Measurements from ENCODE around the gene ATP7B.
"Not testable (repeated sequence)": the region's sequence is repeated elsewhere in the genome, so short reads cannot be mapped to it uniquely, and the experiment has no call there.

Gene ATP7B

DNA sequence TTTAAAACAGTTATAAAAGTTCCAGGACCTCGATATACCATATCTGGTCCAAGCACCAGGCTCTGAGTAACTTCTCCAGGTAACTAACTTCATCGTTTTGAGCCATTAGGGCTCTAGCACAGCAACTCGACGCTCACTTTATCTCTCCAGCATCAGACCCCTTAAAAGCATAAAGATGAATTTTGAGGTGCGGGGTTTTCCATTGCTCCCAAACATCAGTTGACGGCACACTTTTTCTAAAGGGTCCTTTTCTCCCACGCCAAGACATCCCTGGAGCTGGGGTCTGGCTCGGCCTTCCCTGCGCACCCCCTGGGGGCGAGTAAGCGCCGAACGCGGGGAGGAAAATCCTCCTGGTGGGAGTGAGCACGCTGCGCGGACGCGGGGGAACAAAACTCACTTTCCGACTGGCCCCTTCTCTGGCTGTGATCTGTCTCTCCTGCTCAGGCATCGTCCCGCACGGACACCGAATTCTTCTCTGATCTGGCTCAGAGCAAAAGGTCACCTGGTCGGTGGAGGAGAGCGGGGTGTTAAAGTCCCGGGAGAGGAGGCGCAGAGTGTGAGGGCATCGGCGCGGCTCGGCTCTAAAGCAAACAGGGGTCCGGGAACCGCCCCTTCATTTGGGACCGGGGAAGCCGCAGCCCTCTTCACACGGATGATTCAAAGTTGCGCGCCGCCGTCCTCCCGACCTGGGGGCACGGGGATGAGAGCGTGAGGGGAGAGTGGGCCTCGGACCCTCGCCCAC is at the start of gene ATP7B:
ATP7B (minus strand) TSS at position 561 of the 742 bp plus-strand sequence; CDS start at position 448, 113 bp downstream.
- DNase-seq = peak; percentile 22 to 31

DNA sequence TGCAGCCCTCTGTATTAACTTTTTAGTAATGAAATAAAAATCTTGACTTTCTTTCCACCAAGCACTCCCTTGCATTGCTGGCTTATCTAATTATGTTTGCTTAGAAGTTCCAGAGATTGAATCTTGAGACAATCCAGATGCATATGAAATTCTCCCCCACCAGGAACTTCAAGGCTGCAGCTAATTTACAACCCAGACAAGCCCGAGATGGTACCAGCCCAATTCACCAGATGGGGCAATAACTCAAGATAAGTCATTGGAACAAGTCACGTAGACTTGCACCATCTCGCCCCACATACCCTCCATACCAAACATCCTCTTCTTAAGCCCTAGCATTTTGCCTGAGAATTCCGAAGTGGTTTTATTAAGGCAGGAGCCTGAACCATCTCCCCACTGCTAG is 42.2 kb upstream of the ATP7B start:
- DNase-seq = no peak

DNA sequence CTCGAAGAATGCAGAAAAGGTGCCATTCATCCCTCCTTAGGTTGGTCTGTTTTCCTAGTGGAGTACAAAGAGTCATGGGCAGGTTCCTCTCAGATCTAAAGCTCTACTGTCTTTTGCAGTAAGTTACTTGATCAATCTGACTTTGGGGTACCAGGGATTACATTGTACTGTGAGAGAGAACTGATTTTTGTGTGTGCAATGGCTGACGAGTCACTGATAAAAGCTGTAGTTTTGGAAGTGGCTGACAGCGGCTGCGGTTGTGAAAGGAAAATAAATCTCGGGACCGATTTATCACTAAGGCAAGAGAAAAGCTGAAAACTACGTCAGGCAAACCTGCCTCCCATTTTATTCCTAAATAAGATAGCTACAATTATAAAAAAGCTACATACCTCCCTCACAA is 40.1 kb upstream of the ATP7B start:
- DNase-seq = no peak

DNA sequence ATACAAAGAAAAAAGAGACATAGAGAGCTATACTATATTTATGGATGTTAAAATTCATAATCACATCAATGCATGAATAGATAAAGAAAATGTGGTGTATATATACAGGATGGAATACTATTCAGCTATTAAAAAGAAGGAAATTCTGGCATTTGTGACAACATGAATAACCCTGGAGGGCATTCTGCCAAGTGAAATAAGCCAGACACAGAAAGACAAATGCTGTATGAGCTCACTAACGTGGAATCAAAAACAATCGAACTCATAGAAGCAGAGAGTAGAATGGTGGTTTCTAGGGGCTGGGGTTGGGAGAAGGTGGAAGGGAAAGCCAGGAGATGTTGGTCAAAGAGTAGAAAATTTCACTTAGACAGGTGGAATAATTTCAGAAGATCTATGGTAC is 37.3 kb upstream of the ATP7B start:
- DNase-seq = no peak

DNA sequence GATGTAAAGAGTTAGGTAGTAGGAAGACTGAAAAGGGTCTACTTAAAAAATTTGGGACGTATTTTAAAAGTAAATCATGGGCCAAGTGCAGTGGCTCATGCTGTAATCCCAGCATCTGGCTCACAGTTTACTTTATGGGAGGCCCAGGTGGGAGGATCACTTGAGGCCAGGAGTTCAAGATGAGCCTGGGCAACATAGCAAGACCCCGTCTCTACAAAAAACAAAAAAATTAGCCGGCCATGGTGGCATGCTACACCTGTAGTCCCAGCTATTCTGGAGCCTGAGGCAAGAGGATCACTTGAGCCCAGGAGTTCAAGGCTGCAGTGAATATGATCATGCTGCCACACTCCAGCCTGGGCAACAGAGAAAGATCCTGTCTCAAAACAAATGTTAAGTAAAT is 36.2 kb upstream of the ATP7B start:
- no peak for DNase-seq

DNA sequence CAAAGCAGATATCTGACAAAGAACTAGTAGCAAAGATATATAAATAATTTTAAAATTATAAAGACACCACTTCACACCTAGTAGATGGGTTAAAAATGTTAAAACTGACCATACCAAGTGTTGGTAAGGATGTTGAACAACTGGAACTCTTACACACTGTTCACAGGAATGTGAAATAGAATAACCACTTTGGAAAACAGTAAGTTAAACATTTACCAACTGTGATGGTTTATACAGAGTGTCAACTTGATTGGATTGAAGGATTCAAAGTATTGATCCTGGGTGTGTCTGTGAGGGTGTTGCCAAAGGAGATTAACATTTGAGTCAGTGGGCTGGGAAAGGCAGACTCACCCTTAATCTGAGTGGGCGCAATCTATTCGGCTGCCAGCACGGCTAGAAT is 32.4 kb upstream of the ATP7B start:
- DNase-seq = no peak

DNA sequence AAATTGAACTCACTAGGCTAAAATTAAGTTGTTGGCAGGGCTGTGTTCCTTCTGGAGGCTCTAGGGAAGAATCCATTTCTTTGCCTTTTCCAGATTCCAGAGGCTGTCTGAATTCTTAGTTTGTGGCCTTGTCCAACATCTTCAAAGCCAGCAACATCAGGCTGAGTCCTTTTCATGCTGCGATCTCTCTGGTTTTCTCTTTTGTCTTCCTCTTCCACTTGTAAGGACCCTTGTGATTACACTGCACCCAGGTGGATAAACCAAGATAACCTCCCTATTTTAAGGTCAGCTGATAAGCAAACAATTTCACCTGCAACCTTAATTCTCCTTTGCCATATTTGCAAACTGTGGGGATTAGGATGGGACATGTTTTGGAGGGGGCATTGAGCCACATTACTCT is 24.8 kb upstream of the ATP7B start:
- no peak for DNase-seq

DNA sequence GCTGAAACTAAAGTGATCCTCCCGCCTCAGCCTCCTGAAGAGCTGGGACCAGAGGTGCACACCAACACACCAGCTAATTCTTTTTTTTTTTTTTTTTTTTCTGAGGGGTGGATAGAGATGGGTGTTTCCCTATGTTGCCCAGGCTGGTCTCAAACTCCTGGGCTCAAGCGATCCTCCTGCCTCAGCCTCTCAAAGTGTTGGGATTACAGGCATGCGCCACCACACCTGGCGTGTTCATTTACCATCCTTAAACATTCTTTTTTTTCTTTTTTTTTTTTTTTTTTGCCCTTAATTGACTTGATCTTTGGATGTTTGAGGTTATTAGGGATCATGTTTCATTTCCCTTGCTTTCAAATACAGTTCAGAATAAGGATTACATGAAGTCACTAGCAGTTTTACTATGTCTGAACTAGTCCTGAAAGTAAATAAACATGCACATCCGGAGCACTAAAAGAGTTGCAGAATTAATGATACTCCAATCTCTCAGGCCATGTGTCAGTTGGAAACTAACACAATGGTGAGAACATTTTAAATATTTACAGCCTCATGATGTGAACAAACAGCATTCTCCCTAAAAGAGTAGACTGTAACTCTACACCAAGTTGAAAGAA is 23.5 kb upstream of the ATP7B start:
- DNase-seq = no peak

DNA sequence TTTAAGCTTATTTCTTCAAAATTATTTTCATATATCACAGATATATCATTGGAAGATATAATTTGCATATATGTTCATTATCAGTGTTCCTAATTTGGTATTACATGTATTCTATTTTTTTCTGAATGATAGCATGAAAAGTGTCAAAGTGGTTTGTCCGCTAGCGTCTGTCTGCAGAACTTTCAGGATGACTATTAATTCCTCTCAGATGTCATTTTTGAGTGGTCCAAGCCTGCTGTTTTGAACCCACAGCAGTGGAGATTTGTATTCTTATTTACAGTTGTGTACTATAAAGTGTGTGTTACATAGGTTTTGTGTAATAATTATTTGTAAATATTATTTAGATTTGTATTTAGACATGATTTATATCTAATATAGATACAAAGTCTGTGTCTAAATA is 21.8 kb upstream of the ATP7B start:
- DNase-seq = no peak

DNA sequence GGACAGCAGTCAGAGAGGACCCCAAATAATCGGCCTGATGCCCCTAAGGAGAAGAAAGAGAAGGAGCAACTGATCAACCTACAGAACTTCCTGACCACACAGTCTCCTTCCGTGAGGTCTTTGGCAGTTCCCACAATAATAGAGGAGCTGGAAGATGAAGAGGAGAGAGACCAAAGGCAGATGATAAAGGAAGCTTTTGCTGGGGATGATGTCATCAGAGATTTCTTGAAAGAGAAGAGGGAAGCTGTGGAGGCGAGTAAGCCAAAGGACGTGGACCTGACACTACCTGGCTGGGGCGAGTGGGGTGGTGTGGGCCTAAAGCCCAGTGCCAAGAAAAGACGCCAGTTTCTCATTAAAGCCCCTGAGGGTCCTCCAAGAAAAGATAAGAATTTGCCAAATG is 19.2 kb upstream of the ATP7B start:
- DNase-seq = not testable (repeated sequence)

DNA sequence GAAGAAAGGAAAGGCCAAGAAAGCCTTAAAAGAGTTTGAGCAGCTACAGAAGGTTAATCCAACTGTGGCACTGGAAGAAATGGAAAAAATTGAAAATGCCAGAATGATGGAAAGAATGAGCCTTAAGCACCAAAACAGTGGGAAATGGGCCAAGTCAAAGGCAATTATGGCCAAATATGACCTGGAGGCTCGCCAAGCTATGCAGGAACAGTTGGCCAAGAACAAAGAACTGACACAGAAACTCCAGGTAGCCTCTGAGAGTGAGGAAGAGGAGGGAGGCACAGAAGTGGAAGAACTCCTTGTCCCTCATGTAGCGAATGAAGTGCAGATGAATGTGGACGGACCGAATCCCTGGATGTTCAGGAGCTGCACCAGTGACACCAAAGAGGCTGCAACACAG is 18.3 kb upstream of the ATP7B start:
- DNase-seq = no peak

DNA sequence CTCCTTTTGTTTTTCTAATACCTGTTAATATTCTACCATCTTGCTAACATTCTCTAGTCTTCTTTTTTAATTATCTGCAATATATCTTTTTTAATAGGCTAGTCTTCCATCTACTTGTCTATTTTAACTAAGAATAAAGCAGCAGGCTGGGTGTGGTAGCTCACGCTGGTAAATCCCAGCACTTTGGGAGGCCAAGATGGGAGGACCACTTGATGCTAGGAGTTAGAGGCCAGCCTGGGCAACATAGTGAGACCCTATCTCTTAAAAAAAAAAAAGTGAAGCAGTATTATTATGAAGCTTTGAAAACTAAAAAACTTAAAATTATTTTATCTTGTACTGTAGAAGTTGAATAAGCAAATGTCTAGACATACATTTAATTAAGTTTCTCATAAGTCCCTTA is 16.6 kb upstream of the ATP7B start:
- DNase-seq = no peak

DNA sequence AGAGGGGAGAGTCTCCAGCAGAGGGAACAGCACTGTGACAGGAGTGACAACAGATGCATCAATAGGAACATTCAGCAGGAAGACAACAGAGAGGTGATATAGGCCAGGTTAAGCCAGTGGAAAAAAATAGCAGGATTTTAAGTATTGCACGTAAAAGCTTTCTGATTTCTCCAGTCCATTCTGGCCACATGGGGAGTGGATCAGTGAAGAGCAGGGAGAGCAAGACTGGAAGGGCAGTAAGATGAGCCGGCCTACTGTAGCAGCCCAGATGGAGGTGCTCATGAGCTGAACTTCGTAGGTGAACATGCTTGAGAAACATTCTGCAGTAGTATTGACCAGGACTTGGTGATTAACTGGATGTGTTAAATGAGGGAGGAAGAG is 15.0 kb upstream of the ATP7B start:
- DNase-seq = no peak

DNA sequence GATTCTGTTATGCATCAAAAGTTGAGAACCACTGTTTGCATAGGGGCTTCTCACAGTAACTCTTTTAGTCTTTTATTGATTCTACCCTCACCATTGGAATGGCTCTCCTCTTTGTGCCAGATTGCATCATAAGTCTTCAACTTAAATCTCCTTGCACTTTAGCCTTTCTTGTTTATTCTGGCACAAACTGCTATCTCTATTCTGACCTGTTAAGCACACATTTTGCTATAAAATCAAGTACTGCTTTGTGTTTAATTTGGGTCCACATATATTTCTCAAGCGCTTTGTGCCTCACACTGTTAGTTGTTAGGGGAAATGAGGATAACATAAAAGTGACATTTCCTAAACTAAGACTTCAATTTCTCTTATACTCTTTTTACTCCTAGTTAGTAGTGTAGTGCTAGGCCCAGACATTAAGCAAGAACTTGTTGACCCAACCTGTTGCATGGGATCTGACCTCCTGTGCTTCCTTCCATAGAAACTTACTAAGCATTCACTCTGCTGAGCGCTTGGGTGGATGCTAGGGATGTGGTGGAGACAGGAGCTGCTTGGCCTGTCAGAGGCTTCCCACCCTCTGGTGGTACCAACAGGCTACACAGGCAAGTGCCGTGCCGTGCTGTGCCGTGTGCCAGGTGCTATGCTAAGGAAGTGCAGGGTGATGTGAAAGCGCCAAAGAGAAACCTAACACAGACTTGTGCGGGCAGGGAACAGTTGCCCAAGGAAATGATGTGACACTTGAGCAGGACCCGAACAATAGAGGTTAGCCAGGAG is 14.4 kb upstream of the ATP7B start:
- no peak for DNase-seq

DNA sequence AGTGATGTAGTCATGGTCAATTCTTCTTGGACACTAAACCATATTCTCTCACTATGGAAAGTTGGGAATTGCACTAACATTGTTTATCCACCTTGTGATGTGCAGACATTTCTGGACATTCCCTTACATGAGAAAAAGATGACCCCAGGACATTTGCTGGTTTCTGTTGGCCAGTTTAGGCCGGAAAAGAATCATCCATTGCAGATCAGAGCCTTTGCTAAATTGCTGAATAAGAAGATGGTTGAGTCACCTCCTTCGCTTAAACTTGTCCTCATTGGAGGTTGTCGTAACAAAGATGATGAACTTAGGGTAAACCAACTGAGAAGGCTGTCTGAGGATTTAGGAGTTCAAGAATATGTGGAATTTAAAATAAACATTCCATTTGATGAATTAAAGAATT is 13.2 kb upstream of the ATP7B start, which contains the start of gene UTP14C:
UTP14C (plus strand) TSS at position 211 of the 400 bp plus-strand sequence. CDS start 4,114 bp downstream, outside the sequence.
- DNase-seq = no peak

DNA sequence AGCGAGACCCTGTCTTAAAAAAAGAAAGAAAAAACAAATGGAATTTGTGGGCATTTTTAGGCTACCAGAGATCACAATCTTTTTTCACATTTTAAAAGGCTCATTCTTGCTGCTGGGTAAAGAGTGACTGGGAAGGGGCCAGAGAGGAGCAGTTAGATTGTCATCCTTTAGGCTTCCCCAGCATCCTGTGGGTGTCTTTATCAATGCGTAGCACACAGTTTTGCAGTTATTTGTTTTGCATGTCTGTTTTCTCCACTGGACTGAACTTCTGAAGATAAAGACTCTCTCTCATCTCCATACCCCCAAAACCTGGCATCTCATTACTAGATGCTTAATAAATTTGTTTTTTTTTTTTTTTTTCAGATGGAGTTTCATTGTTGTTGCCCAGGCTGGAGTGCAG is 11.1 kb upstream of the ATP7B start:
- DNase-seq = no peak

DNA sequence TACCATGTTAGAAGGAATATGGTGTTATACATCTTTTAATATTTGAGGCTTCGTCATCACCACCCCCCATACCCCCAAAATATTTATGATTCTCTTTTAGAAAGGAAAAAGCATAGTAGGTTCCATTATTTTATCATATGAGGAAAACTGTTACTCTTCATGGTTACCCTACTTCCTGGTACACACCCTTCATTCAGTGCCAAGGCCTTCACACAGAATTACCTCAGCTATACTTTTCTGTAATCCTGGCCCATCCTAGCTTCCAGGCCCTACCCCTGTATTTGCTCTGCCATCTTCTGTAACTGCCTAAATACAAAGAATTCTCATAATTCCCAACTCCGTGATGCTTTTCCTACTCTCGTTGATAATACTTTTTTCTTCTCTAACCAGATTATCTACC is 8.9 kb upstream of the ATP7B start:
- DNase-seq = no peak

DNA sequence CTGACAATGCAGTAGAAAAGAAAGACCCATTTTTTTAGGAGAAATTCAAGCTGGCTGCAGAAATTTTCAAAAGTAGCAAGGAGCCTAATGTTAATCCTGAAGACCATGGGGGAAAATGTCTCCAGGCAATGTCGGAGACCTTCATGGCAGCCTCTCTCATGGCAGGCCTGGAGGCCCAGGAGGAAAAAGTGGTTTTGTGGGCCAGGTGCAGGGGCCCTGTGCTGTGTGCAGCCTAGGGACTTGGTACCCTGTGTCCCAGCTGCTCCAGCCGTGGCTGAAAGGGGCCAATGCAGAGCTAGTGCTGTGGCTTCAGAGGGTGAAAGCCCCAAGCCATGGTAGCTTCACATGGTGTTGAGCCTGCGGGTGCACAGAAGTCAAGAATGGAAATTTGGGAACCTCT is 5.0 kb upstream of the ATP7B start:
- DNase-seq = no peak

DNA sequence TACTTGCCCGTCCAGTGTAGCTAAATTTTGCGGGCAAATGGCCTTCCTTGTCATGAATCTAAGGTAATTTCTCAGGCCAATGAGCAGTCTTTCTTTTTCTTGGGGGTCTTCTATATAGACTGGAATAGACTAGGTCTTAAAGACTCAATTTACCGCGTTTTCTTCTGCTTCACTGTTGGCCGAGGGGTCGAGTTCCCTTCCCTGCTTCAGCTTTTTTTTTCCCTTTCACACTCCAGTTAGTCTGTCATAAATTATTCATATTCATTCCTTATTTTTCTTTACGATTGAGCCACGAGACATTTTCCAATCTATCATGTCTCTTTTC is 1.2 kb upstream of the ATP7B start:
- DNase-seq = no peak

DNA sequence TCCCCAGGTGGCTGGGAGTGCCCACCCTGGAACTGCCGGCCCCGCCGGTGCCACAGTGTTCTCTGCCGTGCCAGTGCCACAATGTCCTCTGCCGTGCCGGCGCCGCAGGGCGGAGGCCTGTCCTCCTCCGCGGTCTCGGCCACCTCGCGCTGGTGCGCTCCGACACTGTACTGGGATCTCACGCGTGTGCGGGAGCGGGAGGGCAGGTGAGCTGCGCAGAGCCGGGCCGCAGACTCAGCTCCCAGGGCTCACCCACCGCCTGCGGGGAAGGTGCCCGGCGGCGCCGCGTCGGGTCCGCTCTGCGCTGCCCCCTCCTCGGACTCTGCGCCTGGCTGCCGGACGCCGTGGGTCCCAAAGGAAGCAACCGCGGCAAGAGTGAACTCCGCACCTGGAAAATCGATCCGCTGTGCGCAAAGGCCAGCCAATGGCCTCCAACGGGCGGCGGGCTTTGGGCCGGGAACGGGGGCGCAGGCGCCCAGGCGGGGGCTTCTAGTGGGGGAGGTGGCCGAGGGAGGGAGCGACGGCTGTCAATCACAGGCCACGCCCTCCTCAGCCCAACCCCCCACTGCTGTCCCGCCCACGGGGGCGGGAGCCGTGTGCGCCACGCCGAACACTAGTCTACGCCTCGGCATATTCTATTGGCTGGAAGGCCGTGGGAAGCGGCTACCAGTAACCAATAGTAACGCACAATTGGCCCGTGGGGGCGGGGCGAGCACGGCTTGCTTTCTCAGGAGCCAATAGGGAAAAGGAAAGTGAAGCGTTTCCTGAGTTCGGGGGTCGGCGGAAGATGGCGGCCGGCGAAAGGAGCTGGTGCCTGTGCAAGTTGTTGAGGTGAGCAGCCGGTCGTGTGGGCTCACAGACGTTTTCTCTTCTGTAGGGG is 622 bp upstream of the ATP7B start, which contains the start of gene ALG11:
ALG11 (plus strand) TSS at position 767 of the 880 bp plus-strand sequence; CDS start at position 788, 21 bp downstream.
- peak; percentile 100 for DNase-seq

DNA sequence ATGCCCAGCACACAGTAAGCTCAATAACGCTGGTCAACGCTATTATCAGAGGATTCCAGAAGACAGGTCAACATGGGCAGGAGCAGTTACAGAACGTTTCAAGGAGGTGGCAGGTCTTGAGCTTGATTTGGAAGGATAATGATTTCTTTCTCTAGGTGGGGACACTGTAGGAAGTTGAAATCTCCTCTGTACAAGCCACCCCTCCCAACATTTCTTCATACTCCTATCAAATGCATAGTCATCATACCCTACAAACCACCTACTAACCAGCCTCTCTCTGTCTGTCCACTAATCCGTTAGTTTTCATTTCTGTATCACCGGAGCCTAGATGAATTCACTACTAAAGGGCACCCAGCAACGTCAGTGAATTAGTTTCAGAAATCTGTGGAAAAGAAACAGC is 1.3 kb downstream of the ATP7B start:
- DNase-seq = no peak

DNA sequence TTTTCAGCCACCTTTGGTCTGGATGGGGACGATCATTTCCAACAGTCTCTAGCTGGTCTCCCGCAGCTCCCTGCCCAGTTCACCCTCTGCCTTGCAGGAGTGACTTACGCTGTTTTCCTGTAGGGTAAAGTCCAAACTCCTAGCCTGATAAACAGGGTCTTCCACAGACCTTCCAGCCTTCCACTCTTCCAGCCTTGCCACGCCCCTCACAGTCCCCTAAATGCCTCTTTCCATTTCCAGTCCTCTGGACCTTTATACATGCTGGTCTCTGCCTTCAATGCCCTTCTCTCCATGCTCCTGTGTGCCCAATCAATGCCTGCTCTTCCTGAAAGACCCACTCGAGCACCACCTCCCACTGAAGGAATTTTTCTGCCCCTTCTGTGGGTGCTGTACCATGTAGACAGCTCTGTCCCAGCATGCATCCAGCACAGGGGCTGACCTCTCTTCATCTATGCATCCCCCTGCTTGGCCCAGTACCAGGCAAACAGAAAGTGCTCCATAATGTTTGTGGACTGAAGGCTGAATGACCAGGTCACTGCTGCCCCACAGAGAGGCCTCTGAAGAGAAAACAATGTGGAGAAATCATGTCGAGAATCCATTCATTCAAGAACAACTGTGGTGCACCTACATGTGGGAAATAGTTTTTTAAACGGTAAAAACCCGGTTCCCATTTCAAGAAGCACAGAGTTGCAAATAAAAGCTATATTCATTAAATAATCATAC is 4.6 kb downstream of the ATP7B start:
- DNase-seq = no peak

Data from activated CD4-positive, alpha-beta T cell treated with anti-CD3 and anti-CD28 coated beads, Interleukin-2, amount 50 U/mL, for 48 hours (primary cell).